CD8-positive, alpha-beta memory T cell (primary cell): ENCODE results near the gene ABLIM3. TPM values are rescaled to one million over a fixed set of nuclear protein-coding genes. Genes with fewer than 3 reads are reported as not detected.

ENCODE experiments used
- CTCF ChIA-PET: fragments of 350-600 bp; sonication (Branson Sonifier 250); formaldehyde crosslinking; loops from one replicate; lab custom pipeline; 2021; ENCODE audit warnings: antibody characterized with exemption; lab: Charles Lee
- POLR2A ChIA-PET: fragments of 350-600 bp; sonication (Branson Sonifier 250); formaldehyde crosslinking; loops from one replicate; lab custom pipeline; 2021; ENCODE audit warnings: antibody characterized with exemption; lab: Charles Lee
- DNase-seq, 5 donors: peaks; one replicate each; pipeline versions ENCODE4 v3.0.0 to v3.0.0-alpha.2; 2020 to 2022; ENCODE audit warnings: mixed read lengths in 1 of 5
- H3K27ac ChIP-seq: one replicate; pipeline ENCODE4 v1.7.0; 2013; ENCODE audit warnings: low read depth, mild to moderate bottlenecking, low read length, moderate library complexity
- H3K27me3 ChIP-seq: 2 replicates; pipeline ENCODE4 v1.7.0; 2013; ENCODE audit warnings: low read length, mild to moderate bottlenecking; ENCODE audit not compliant: insufficient read depth, poor library complexity, severe bottlenecking
- H3K36me3 ChIP-seq: 2 replicates; pipeline ENCODE4 v1.7.0; 2013; ENCODE audit warnings: mild to moderate bottlenecking, low read length, moderate library complexity; ENCODE audit not compliant: insufficient read depth
- H3K4me1 ChIP-seq: 2 replicates; pipeline ENCODE4 v1.7.0; 2013; ENCODE audit warnings: mild to moderate bottlenecking, low read length, moderate library complexity; ENCODE audit not compliant: insufficient read depth
- H3K4me3 ChIP-seq: 2 replicates; pipeline ENCODE4 v1.7.0; 2013; ENCODE audit warnings: mild to moderate bottlenecking, low read length
- H3K9me3 ChIP-seq: 2 replicates; pipeline ENCODE4 v1.7.0; 2013; ENCODE audit warnings: mild to moderate bottlenecking, low read length
- H3K27ac Mint-ChIP-seq, 8 donors: one replicate each; pipeline ENCODE4 v1.8.0; 2020 to 2021; ENCODE audit warnings: mixed read lengths in 8 of 8, mild to moderate bottlenecking in 6 of 8, inconsistent platforms in 3 of 8, moderate library complexity in 3 of 8
- H3K27me3 Mint-ChIP-seq, 2 donors: one replicate each; pipeline ENCODE4 v1.8.0; 2020 to 2021; ENCODE audit warnings: mixed read lengths in 2 of 2, mild to moderate bottlenecking in 1 of 2, moderate library complexity in 1 of 2
- H3K36me3 Mint-ChIP-seq, 3 donors: one replicate each; pipeline ENCODE4 v1.8.0; 2020 to 2021; ENCODE audit warnings: mixed read lengths in 3 of 3, inconsistent platforms in 1 of 3, mild to moderate bottlenecking in 1 of 3
- H3K4me1 Mint-ChIP-seq, 3 donors: one replicate each; pipeline ENCODE4 v1.8.0; 2020 to 2021; ENCODE audit warnings: mixed read lengths in 3 of 3, inconsistent platforms in 1 of 3, mild to moderate bottlenecking in 1 of 3
- H3K4me3 Mint-ChIP-seq, 7 donors: one replicate each; pipeline ENCODE4 v1.8.0; 2020 to 2021; ENCODE audit warnings: mixed read lengths in 7 of 7, mild to moderate bottlenecking in 6 of 7, moderate library complexity in 4 of 7, inconsistent platforms in 2 of 7
- H3K9me3 Mint-ChIP-seq, 5 donors: one replicate each; pipeline ENCODE4 v1.8.0; 2020 to 2022; ENCODE audit warnings: mixed read lengths in 5 of 5, mild to moderate bottlenecking in 3 of 5, moderate library complexity in 2 of 5, inconsistent platforms in 1 of 5
- polyA plus RNA-seq: library from polyadenylated mRNA; unstranded; fragments of 300-500 nt; fragmentation: Illumina TruSeq; gene quantifications from one replicate; pipeline ENCODE4 v1.2.3, GENCODE V29; 2021
- total RNA-seq, 2 experiments: library from RNA; stranded (reverse); gene quantifications; one replicate each; pipeline ENCODE4 v1.2.3, GENCODE V29; 2021

ABLIM3 gene
- total and polyA plus RNA-seq, 3 experiments from 2014 or later: 0.09 TPM; not detected in 2

DNA sequence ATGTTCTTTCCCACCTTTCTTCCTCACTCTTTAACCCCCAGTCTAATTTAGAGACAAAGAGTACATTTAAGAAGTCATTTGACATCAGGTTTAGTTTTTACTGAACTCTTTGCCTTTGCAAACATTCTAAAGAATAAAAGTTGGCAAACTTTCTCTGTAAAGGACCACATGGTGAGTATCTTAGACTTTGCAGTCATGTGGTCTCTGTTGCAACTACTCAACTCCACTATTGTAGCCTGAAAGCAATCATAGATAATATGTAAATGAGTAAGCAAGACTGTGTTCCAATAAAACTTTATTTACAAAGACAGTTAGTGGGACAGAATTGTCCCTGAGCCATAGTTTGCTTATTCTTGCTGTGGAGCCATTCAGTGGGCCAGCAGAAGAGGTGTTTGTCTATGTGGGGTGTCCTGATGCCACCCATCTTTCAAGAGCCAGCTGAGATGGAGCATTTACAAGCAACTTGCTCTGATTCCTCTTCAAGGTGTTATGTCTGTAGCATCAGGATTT lies 25.4 kb downstream of the ABLIM3 start:
- H3K9me3 Mint-ChIP-seq: no peaks in the 10 kb centered on the region
- H3K27me3 ChIP-seq: no peaks in the 10 kb centered on the region
- H3K36me3 ChIP-seq: no peaks in the 10 kb centered on the region
- no peaks in the 10 kb centered on the region for H3K4me1 Mint-ChIP-seq
- H3K4me3 ChIP-seq: no peak overlapping the region
- POLR2A ChIA-PET: no interaction called here
- DNase-seq: no peak
- peaks cover 14 to 33% of the 10 kb centered on the region in 2 donors for H3K27me3 Mint-ChIP-seq
- no peaks in the 10 kb centered on the region for H3K36me3 Mint-ChIP-seq
- no peak overlapping the region for H3K27ac Mint-ChIP-seq
- H3K9me3 ChIP-seq: no peaks in the 10 kb centered on the region
- H3K27ac ChIP-seq: no peak overlapping the region
- CTCF ChIA-PET: no interaction called here
- H3K4me3 Mint-ChIP-seq: no peak overlapping the region
- H3K4me1 ChIP-seq: no peaks in the 10 kb centered on the region

GRCh38 chr5:149168276-149168906 lies 27.1 kb downstream of the ABLIM3 start:
- DNase-seq: no peak
- Histone ChIP-seq H3K36me3 (no peaks in the 10 kb centered on the region), H3K9me3 (no peaks in the 10 kb centered on the region), H3K4me3 (no peak overlapping the region), H3K4me1 (no peaks in the 10 kb centered on the region), H3K27ac (no peak overlapping the region), H3K27me3 (no peaks in the 10 kb centered on the region)
- H3K4me3 Mint-ChIP-seq: no peak overlapping the region
- CTCF ChIA-PET: no interaction called here
- H3K9me3 Mint-ChIP-seq: no peaks in the 10 kb centered on the region
- H3K27ac Mint-ChIP-seq: no peak overlapping the region
- no peaks in the 10 kb centered on the region for H3K36me3 Mint-ChIP-seq
- H3K4me1 Mint-ChIP-seq: no peaks in the 10 kb centered on the region
- POLR2A ChIA-PET: no interaction called here
- H3K27me3 Mint-ChIP-seq: peaks cover 14 to 42% of the 10 kb centered on the region in 2 donors

DNA sequence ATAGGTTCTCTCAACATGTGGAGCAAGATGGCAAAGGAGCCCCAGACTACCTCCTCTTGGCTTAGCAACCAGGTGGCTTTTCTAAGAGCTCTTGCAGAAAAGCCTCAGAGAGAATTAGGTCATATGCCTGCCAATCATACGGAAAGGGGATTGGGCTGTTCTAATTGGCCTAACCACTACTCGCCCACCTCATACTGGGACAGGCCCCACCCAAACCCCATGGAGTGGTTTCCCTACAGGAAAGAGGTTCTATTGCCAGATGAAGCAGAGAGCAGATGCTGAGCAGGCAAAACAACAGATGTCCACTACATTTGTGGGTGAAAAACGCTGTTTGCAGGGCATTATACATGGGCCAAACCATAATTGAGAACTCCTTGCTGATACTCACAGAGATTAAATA lies 29.0 kb downstream of the ABLIM3 start:
- no peaks in the 10 kb centered on the region for H3K36me3 Mint-ChIP-seq

GRCh38 chr5:149172261-149172660 lies 31.0 kb downstream of the ABLIM3 start:
- H3K4me3 ChIP-seq: no peak overlapping the region
- no peaks in the 10 kb centered on the region for H3K4me1 ChIP-seq
- no peaks in the 10 kb centered on the region for H3K4me1 Mint-ChIP-seq
- H3K27ac Mint-ChIP-seq: no peak overlapping the region
- ChIA-PET CTCF (no interaction called here), POLR2A (no interaction called here)
- H3K9me3 ChIP-seq: no peaks in the 10 kb centered on the region
- no peaks in the 10 kb centered on the region for H3K9me3 Mint-ChIP-seq
- peaks cover 17 to 42% of the 10 kb centered on the region in 2 donors for H3K27me3 Mint-ChIP-seq
- H3K36me3 Mint-ChIP-seq: no peaks in the 10 kb centered on the region
- H3K36me3 ChIP-seq: no peaks in the 10 kb centered on the region
- H3K27me3 ChIP-seq: no peaks in the 10 kb centered on the region
- DNase-seq: no peak
- no peak overlapping the region for H3K4me3 Mint-ChIP-seq
- H3K27ac ChIP-seq: no peak overlapping the region

More for the DNA sequence above, 29.0 kb downstream of the ABLIM3 start:
- CTCF ChIA-PET: no interaction called here
- H3K27ac ChIP-seq: no peak overlapping the region
- POLR2A ChIA-PET: no interaction called here
- no peaks in the 10 kb centered on the region for H3K27me3 ChIP-seq
- no peaks in the 10 kb centered on the region for H3K36me3 ChIP-seq
- Mint-ChIP-seq H3K4me3 (no peak overlapping the region), H3K4me1 (no peaks in the 10 kb centered on the region), H3K27ac (no peak overlapping the region), H3K27me3 (peaks cover 17 to 42% of the 10 kb centered on the region in 2 donors), H3K9me3 (no peaks in the 10 kb centered on the region)
- no peak for DNase-seq
- H3K4me1 ChIP-seq: no peaks in the 10 kb centered on the region
- H3K9me3 ChIP-seq: no peaks in the 10 kb centered on the region
- H3K4me3 ChIP-seq: no peak overlapping the region

DNA sequence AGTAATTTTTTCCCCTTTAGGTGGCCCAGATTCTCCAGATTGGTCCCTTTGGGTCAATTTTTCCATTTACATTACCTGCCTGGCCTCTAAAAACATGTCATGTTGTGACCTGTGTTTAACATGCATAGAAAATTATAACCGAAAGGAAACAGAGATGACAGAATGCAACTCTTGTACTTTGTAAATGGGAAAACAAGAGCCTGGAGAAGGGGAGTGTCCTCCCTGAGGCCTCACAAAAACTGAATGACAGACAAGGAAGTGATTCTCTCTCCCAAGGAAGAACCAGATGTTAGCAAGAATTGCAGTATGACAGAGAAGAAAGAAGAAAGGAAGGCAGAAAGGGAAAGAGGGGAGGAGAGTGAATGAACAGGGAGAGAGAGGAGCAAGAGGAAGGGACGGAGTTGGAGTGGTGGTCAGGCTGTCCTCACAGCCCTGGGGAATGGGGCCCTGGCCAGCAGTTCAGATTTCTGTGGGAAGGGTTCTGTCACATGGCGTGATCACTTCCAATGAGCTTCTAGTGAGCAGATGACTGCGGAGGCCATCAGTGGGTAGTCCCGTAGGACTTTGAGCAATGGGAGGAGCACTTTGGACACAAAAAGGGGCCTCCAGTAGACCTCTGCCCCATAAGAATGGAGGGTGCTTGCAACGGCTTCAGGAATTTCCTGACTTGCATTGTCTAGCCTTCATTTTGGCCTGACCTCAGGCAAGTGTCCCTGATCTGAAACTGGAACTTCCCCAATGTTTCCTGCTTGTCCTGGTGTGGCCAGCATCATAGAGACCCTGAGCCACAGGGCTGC lies 31.6 kb downstream of the ABLIM3 start:
- Histone ChIP-seq H3K4me3 (no peak overlapping the region), H3K27ac (no peak overlapping the region), H3K9me3 (no peaks in the 10 kb centered on the region), H3K4me1 (no peaks in the 10 kb centered on the region), H3K36me3 (no peaks in the 10 kb centered on the region), H3K27me3 (no peaks in the 10 kb centered on the region)
- CTCF ChIA-PET: no interaction called here
- H3K4me3 Mint-ChIP-seq: no peak overlapping the region
- H3K27me3 Mint-ChIP-seq: peaks cover 16 to 37% of the 10 kb centered on the region in 2 donors
- no peak for DNase-seq
- H3K27ac Mint-ChIP-seq: no peak overlapping the region
- H3K36me3 Mint-ChIP-seq: no peaks in the 10 kb centered on the region
- H3K4me1 Mint-ChIP-seq: no peaks in the 10 kb centered on the region
- POLR2A ChIA-PET: no interaction called here
- no peaks in the 10 kb centered on the region for H3K9me3 Mint-ChIP-seq

GRCh38 chr5:149174847-149175234 lies 33.5 kb downstream of the ABLIM3 start:
- H3K4me1 Mint-ChIP-seq: no peaks in the 10 kb centered on the region
- Histone ChIP-seq H3K4me3 (no peak overlapping the region), H3K4me1 (no peaks in the 10 kb centered on the region), H3K27ac (no peak overlapping the region), H3K27me3 (no peaks in the 10 kb centered on the region), H3K36me3 (no peaks in the 10 kb centered on the region), H3K9me3 (no peaks in the 10 kb centered on the region)
- H3K27ac Mint-ChIP-seq: no peak overlapping the region
- peaks cover 15 to 34% of the 10 kb centered on the region in 2 donors for H3K27me3 Mint-ChIP-seq
- ChIA-PET POLR2A (no interaction called here), CTCF (no interaction called here)
- no peaks in the 10 kb centered on the region for H3K9me3 Mint-ChIP-seq
- no peaks in the 10 kb centered on the region for H3K36me3 Mint-ChIP-seq
- no peak overlapping the region for H3K4me3 Mint-ChIP-seq
- no peak for DNase-seq

GRCh38 chr5:149175346-149176105 lies 34.2 kb downstream of the ABLIM3 start:
- Mint-ChIP-seq H3K27ac (no peak overlapping the region), H3K36me3 (no peaks in the 10 kb centered on the region), H3K4me3 (no peak overlapping the region), H3K9me3 (no peaks in the 10 kb centered on the region), H3K4me1 (no peaks in the 10 kb centered on the region), H3K27me3 (peaks cover 10 to 34% of the 10 kb centered on the region in 2 donors)
- POLR2A ChIA-PET: no interaction called here
- H3K27ac ChIP-seq: no peak overlapping the region
- H3K4me3 ChIP-seq: no peak overlapping the region
- H3K27me3 ChIP-seq: no peaks in the 10 kb centered on the region
- H3K36me3 ChIP-seq: no peaks in the 10 kb centered on the region
- no peaks in the 10 kb centered on the region for H3K9me3 ChIP-seq
- CTCF ChIA-PET: no interaction called here
- no peaks in the 10 kb centered on the region for H3K4me1 ChIP-seq
- DNase-seq: no peak

DNA sequence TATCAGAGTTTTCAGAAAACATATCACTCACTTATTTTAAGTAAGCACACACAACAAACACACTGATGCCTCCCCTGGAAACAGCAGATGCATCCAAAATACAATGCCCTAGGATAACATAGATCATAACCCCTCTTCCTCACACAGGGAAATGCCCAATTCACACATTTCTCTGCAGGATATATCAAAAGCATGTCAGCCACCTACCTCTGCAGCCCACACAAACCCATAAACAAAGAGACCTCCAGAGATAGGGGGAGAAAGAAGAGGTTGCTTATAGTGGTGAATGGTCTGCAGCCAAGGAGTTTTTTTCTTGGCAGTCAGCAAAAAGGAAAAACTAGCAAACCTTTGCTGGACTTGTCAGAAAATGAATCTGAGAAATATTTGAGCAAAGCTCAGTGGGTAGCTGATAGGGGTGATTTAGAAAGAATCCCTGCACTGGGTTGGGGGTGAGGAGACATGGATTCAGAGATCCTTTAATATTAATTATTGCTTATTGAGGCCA lies 36.1 kb downstream of the ABLIM3 start:
- Mint-ChIP-seq H3K9me3 (no peaks in the 10 kb centered on the region), H3K4me1 (no peaks in the 10 kb centered on the region), H3K27ac (peak overlapping the region in 1 of 8 donors; percentile 23), H3K36me3 (no peaks in the 10 kb centered on the region), H3K27me3 (peaks cover 10 to 35% of the 10 kb centered on the region in 2 donors), H3K4me3 (no peak overlapping the region)
- H3K27ac ChIP-seq: no peak overlapping the region
- H3K36me3 ChIP-seq: no peaks in the 10 kb centered on the region
- no peak for DNase-seq
- no peaks in the 10 kb centered on the region for H3K4me1 ChIP-seq
- no peak overlapping the region for H3K4me3 ChIP-seq
- H3K9me3 ChIP-seq: no peaks in the 10 kb centered on the region
- CTCF ChIA-PET: no interaction called here
- no peaks in the 10 kb centered on the region for H3K27me3 ChIP-seq
- POLR2A ChIA-PET: no interaction called here
